HL-60 (cell line): ENCODE data around the gene AMELX.

Source experiments
- DNase-seq, 2 experiments: peaks; one replicate each; pipeline ENCODE4 v3.0.0-alpha.2; 2010 to 2020; ENCODE audit warnings: low read depth in 1 of 2, low spot score in 1 of 2
- H3K27ac ChIP-seq: fragments of 250-450 bp; sonication (Bioruptor Pico); replicated peaks from 2 replicates; pipeline ENCODE4 v1.5.1; 2020; ENCODE audit warnings: mild to moderate bottlenecking, moderate library complexity
- H3K27me3 ChIP-seq: fragments of 250-450 bp; sonication (Bioruptor Pico); 2 replicates; pipeline ENCODE4 v1.5.1; 2021; ENCODE audit warnings: mild to moderate bottlenecking, moderate library complexity; ENCODE audit not compliant: insufficient read depth, poor library complexity, severe bottlenecking
- H3K4me3 ChIP-seq: replicated peaks from 2 replicates; pipeline ENCODE4 v1.5.1; 2011; ENCODE audit warnings: mild to moderate bottlenecking, control low read depth, low read length; ENCODE audit not compliant: insufficient read depth
- CTCF ChIP-seq: IDR thresholded peaks from one replicate; pipeline ENCODE4 v1.5.1; 2011; ENCODE audit warnings: low read length, control low read depth, inconsistent platforms; ENCODE audit not compliant: insufficient read depth
- GABPA ChIP-seq: IDR thresholded peaks from 2 replicates; pipeline ENCODE4 v1.6.1; 2012; ENCODE audit warnings: low read depth
- POLR2AphosphoS5 ChIP-seq: IDR thresholded peaks from 2 replicates; pipeline ENCODE4 v1.6.1; 2012; ENCODE audit warnings: low read depth
- REST ChIP-seq: IDR thresholded peaks from 2 replicates; pipeline ENCODE4 v1.6.1; 2012; ENCODE audit warnings: low read depth; ENCODE audit not compliant: insufficient replicate concordance
- SPI1 ChIP-seq: IDR thresholded peaks from 2 replicates; pipeline ENCODE4 v1.6.1; 2012; ENCODE audit warnings: low read depth, mild to moderate bottlenecking, borderline replicate concordance

AMELX gene

GRCh38 chrX:11341274-11342201 lies 48.3 kb downstream of the AMELX start:
- peak overlapping the region; percentile 63 for H3K27ac ChIP-seq
- no peak for TF ChIP-seq CTCF
- TF ChIP-seq SPI1 = peak; percentile 69; the same call in 1 of the 2 replicates
- peak; percentile 24; the same call in 1 of the 2 replicates for TF ChIP-seq POLR2AphosphoS5

GRCh38 chrX:11342673-11343072 lies 49.5 kb downstream of the AMELX start:
- no peaks in the 10 kb centered on the region for H3K27me3 ChIP-seq
- DNase-seq = no peak
- TF ChIP-seq CTCF (no peak), REST (no peak), SPI1 (no peak), GABPA (no peak), POLR2AphosphoS5 (no peak)
- H3K4me3 ChIP-seq = no peak overlapping the region
- H3K27ac ChIP-seq = peak overlapping the region; percentile 54

More at GRCh38 chrX:11341274-11342201, 48.3 kb downstream of the AMELX start:
- DNase-seq = peak; percentile 50 to 51
- Histone ChIP-seq H3K4me3 (no peak overlapping the region), H3K27me3 (no peaks in the 10 kb centered on the region)

GRCh38 chrX:11346121-11346682 lies 53.0 kb downstream of the AMELX start:
- H3K27me3 ChIP-seq = no peaks in the 10 kb centered on the region
- TF ChIP-seq REST = no peak
- TF ChIP-seq CTCF = no peak
- no peak for TF ChIP-seq GABPA
- TF ChIP-seq SPI1 = no peak
- TF ChIP-seq POLR2AphosphoS5 = no peak

More at GRCh38 chrX:11346121-11346682, 53.0 kb downstream of the AMELX start:
- Histone ChIP-seq H3K27ac (no peak overlapping the region), H3K4me3 (no peak overlapping the region)
- no peak for DNase-seq
